GM23338 (cell line): ENCODE results near the gene CCDC196.

ENCODE experiments used
- EZH2 ChIP-seq: fragments of 200-600 bp; sonication (generic); IDR thresholded peaks from one replicate; pipeline ENCODE4 v1.8.0; 2017; ENCODE audit warnings: antibody characterized with exemption, mild to moderate bottlenecking, low read depth; ENCODE audit not compliant: unreplicated experiment
- EZH2phosphoT487 ChIP-seq: fragments of 200-600 bp; sonication (generic); IDR thresholded peaks from one replicate; pipeline ENCODE4 v1.8.1; 2018; ENCODE audit warnings: antibody characterized with exemption; ENCODE audit not compliant: unreplicated experiment
- JUNB ChIP-seq: IDR thresholded peaks from one replicate; pipeline ENCODE4 v1.6.1; 2016; ENCODE audit warnings: antibody characterized with exemption; ENCODE audit not compliant: unreplicated experiment
- STAT1 ChIP-seq: IDR thresholded peaks from one replicate; pipeline ENCODE4 v1.6.1; 2016; ENCODE audit warnings: antibody characterized with exemption; ENCODE audit not compliant: unreplicated experiment
- TF ChIP-seq, protein P1 (sequence below): IDR thresholded peaks from one replicate; pipeline ENCODE4 v1.6.1; 2018; ENCODE audit warnings: antibody characterized with exemption; ENCODE audit not compliant: unreplicated experiment
- TF ChIP-seq, protein P2 (sequence below), 2 experiments: fragments of 200-600 bp in 1 of 2; sonication (generic) in 1 of 2; conservative IDR thresholded peaks; 2 replicates each; pipeline versions ENCODE4 v1.5.1 to v1.6.1; 2016 to 2017; ENCODE audit warnings: antibody characterized with exemption in 2 of 2, low read depth in 2 of 2, mild to moderate bottlenecking in 2 of 2, moderate library complexity in 1 of 2

DNA sequence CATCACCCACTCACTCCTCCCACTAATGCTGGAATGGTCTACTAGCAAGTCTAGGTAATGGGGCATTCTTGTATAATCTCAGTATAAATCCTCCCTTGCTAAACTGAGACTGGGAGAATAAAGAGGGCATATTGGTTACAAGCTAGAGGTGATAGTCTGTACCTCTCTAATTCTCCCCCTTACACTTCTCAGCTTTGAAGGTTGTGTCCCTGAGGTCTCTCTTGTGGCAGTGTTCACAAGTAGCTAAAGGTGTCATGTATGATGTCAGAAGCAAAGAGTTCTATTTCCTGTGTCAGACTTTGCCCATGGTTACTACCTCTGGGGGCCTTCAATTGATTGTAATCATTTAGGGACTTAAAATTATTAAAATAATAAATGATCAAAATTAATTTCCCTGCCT, 26.6 kb upstream of the CCDC196 start:
- no peak for TF ChIP-seq EZH2phosphoT487
- TF ChIP-seq, protein P1, sequence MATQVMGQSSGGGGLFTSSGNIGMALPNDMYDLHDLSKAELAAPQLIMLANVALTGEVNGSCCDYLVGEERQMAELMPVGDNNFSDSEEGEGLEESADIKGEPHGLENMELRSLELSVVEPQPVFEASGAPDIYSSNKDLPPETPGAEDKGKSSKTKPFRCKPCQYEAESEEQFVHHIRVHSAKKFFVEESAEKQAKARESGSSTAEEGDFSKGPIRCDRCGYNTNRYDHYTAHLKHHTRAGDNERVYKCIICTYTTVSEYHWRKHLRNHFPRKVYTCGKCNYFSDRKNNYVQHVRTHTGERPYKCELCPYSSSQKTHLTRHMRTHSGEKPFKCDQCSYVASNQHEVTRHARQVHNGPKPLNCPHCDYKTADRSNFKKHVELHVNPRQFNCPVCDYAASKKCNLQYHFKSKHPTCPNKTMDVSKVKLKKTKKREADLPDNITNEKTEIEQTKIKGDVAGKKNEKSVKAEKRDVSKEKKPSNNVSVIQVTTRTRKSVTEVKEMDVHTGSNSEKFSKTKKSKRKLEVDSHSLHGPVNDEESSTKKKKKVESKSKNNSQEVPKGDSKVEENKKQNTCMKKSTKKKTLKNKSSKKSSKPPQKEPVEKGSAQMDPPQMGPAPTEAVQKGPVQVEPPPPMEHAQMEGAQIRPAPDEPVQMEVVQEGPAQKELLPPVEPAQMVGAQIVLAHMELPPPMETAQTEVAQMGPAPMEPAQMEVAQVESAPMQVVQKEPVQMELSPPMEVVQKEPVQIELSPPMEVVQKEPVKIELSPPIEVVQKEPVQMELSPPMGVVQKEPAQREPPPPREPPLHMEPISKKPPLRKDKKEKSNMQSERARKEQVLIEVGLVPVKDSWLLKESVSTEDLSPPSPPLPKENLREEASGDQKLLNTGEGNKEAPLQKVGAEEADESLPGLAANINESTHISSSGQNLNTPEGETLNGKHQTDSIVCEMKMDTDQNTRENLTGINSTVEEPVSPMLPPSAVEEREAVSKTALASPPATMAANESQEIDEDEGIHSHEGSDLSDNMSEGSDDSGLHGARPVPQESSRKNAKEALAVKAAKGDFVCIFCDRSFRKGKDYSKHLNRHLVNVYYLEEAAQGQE = no peak
- no peak for TF ChIP-seq JUNB
- TF ChIP-seq, protein P2, sequence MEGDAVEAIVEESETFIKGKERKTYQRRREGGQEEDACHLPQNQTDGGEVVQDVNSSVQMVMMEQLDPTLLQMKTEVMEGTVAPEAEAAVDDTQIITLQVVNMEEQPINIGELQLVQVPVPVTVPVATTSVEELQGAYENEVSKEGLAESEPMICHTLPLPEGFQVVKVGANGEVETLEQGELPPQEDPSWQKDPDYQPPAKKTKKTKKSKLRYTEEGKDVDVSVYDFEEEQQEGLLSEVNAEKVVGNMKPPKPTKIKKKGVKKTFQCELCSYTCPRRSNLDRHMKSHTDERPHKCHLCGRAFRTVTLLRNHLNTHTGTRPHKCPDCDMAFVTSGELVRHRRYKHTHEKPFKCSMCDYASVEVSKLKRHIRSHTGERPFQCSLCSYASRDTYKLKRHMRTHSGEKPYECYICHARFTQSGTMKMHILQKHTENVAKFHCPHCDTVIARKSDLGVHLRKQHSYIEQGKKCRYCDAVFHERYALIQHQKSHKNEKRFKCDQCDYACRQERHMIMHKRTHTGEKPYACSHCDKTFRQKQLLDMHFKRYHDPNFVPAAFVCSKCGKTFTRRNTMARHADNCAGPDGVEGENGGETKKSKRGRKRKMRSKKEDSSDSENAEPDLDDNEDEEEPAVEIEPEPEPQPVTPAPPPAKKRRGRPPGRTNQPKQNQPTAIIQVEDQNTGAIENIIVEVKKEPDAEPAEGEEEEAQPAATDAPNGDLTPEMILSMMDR (conservative IDR thresholded peaks at IDR 0.05; ENCODE audit: low read depth in 2 of 2) = no peak
- TF ChIP-seq EZH2 = no peak
- no peak for TF ChIP-seq STAT1
